GM23248 (cell line): ENCODE measurements around the gene SRSF12.

ENCODE experiments used
- EZH2 ChIP-seq: fragments of 200-600 bp; sonication (generic); IDR thresholded peaks from 2 replicates; pipeline ENCODE4 v1.6.1; 2018; ENCODE audit warnings: antibody characterized with exemption, mild to moderate bottlenecking; ENCODE audit not compliant: insufficient read depth, poor library complexity, severe bottlenecking
- EZH2phosphoT487 ChIP-seq: fragments of 200-600 bp; sonication (generic); IDR thresholded peaks from 2 replicates; pipeline ENCODE4 v1.6.1; 2018; ENCODE audit warnings: antibody characterized with exemption, moderate library complexity, mild to moderate bottlenecking, low read depth; ENCODE audit not compliant: insufficient read depth

- no peak for TF ChIP-seq EZH2
- no peak for TF ChIP-seq EZH2phosphoT487
Observed at GRCh38 chr6:89073840-89074239, 44.0 kb downstream of the SRSF12 start.
